Upper lobe of left lung (tissue), 4 donors: ENCODE results near the gene RPGRIP1L.

Experiments
- CTCF ChIP-seq, 6 experiments: fragments of 450-650 bp in 4 of 6; fragments of 200-600 bp in 2 of 6; sonication (generic) in 2 of 6; IDR thresholded peaks; one replicate each; pipeline ENCODE4 v1.5.1; 2016 to 2019; ENCODE audit warnings: antibody characterized with exemption in 6 of 6
- EP300 ChIP-seq, 4 donors: sonication (generic); formaldehyde crosslinking; IDR thresholded peaks; one replicate each; pipeline ENCODE4 v1.5.1; 2017; ENCODE audit warnings: antibody characterized with exemption in 4 of 4, control low read depth in 2 of 4
- POLR2A ChIP-seq, 4 donors: fragments of 450-650 bp; IDR thresholded peaks; one replicate each; pipeline ENCODE4 v1.5.1; 2016 to 2017; ENCODE audit warnings: antibody characterized with exemption in 4 of 4, mild to moderate bottlenecking in 2 of 4
- POLR2AphosphoS5 ChIP-seq, 2 donors: sonication (generic); formaldehyde crosslinking; IDR thresholded peaks; one replicate each; pipeline ENCODE4 v1.5.1; 2017; ENCODE audit warnings: antibody characterized with exemption in 2 of 2

- no peak for TF ChIP-seq CTCF (IDR thresholded peaks at IDR 0.05)
- TF ChIP-seq POLR2A (IDR thresholded peaks at IDR 0.05), result no peak
- no peak for TF ChIP-seq EP300 (IDR thresholded peaks at IDR 0.05)
- TF ChIP-seq POLR2AphosphoS5 (IDR thresholded peaks at IDR 0.05), result no peak
Observed at GRCh38 chr16:53672461-53672860, 31.2 kb downstream of the RPGRIP1L start.
